SK-N-SH (cell line): ENCODE data around the gene NRF1. TPM values are rescaled to one million over a fixed set of nuclear protein-coding genes. Genes with fewer than 3 reads are reported as not detected.

Experiments used
- CTCF ChIA-PET: fragments of 300-600, 350-600 bp; formaldehyde crosslinking; extraction: SDS; loops from one replicate; lab custom pipeline; 2021; lab: Yijun Ruan, JAX
- POLR2A ChIA-PET: fragments of 350-600 bp; sonication (Branson Sonifier 250); formaldehyde crosslinking; extraction: SDS; loops from one replicate; lab custom pipeline; 2020; ENCODE audit warnings: antibody characterized with exemption, inconsistent platforms; lab: Yijun Ruan, JAX
- DNase-seq: peaks from one replicate; pipeline ENCODE4 v3.0.0; 2012
- H2AFZ ChIP-seq: fragments of 200-600 bp; sonication (generic); 2 replicates; pipeline ENCODE4 v1.8.1; 2016; ENCODE audit warnings: antibody characterized with exemption, mild to moderate bottlenecking, low read depth
- H3F3A ChIP-seq: fragments of 200-600 bp; sonication (generic); replicated peaks from 2 replicates; pipeline ENCODE3; 2016; ENCODE audit warnings: antibody characterized with exemption, mild to moderate bottlenecking; ENCODE audit not compliant: insufficient read depth
- H3K27ac ChIP-seq, 2 experiments: fragments of 200-500 bp in 1 of 2; fragments of 200-600 bp in 1 of 2; sonication (Bioruptor generic) in 1 of 2; sonication (generic), shearing (Covaris generic) in 1 of 2; 2 replicates each; pipeline versions ENCODE4 v1.5.1 to v1.6.1; 2014 to 2016; ENCODE audit warnings: low read depth in 2 of 2, inconsistent platforms in 1 of 2, low read length in 1 of 2, mild to moderate bottlenecking in 1 of 2, mixed read lengths in 1 of 2
- H3K27me3 ChIP-seq: fragments of 200-600 bp; sonication (generic), shearing (Covaris generic); 2 replicates; pipeline ENCODE4 v1.6.1; 2016; ENCODE audit warnings: mixed run types; ENCODE audit not compliant: insufficient read depth
- H3K36me3 ChIP-seq, 2 experiments: fragments of 200-500 bp in 1 of 2; fragments of 200-600 bp in 1 of 2; sonication (Bioruptor generic) in 1 of 2; sonication (generic) in 1 of 2; replicated peaks in 1 of 2; 2 replicates each; pipeline versions ENCODE3 to v1.5.1; 2014 to 2016; ENCODE audit warnings: low read length in 1 of 2, mild to moderate bottlenecking in 1 of 2; ENCODE audit not compliant: insufficient read depth in 2 of 2, control insufficient read depth in 1 of 2
- H3K4me1 ChIP-seq, 2 experiments: fragments of 200-500 bp in 1 of 2; fragments of 200-600 bp in 1 of 2; sonication (Bioruptor generic) in 1 of 2; sonication (generic), shearing (Covaris generic) in 1 of 2; 2 replicates each; pipeline versions ENCODE4 v1.5.1 to v1.6.1; 2014 to 2016; ENCODE audit warnings: low read depth in 1 of 2, low read length in 1 of 2, mixed run types in 1 of 2; ENCODE audit not compliant: insufficient read depth in 2 of 2, control insufficient read depth in 1 of 2
- H3K4me2 ChIP-seq: fragments of 200-600 bp; sonication (generic), shearing (Covaris generic); 2 replicates; pipeline ENCODE4 v1.6.1; 2017; ENCODE audit warnings: mixed run types
- H3K4me3 ChIP-seq, 2 experiments: fragments of 200-500 bp in 1 of 2; fragments of 200-600 bp in 1 of 2; sonication (Bioruptor generic) in 1 of 2; sonication (generic), shearing (Covaris generic) in 1 of 2; 2 replicates each; pipeline versions ENCODE4 v1.5.1 to v1.8.1; 2014 to 2016; ENCODE audit warnings: low read depth in 2 of 2, inconsistent platforms in 1 of 2, low read length in 1 of 2, mild to moderate bottlenecking in 1 of 2, mixed read lengths in 1 of 2, moderate library complexity in 1 of 2
- H3K79me2 ChIP-seq: fragments of 200-600 bp; sonication (generic); 2 replicates; pipeline ENCODE4 v1.8.1; 2017; ENCODE audit warnings: mild to moderate bottlenecking; ENCODE audit not compliant: insufficient read depth
- H3K9ac ChIP-seq: fragments of 200-600 bp; sonication (generic); 2 replicates; pipeline ENCODE4 v1.6.1; 2017; ENCODE audit warnings: mixed run types
- H3K9me2 ChIP-seq: fragments of 200-600 bp; sonication (generic); 2 replicates; pipeline ENCODE4 v1.6.1; 2017; ENCODE audit warnings: mixed run types
- H3K9me3 ChIP-seq: fragments of 200-600 bp; sonication (generic); 2 replicates; pipeline ENCODE4 v1.6.1; 2017; ENCODE audit warnings: mixed run types, mild to moderate bottlenecking, moderate library complexity
- H4K20me1 ChIP-seq: fragments of 200-600 bp; sonication (generic); 2 replicates; pipeline ENCODE4 v1.6.1; 2017; ENCODE audit warnings: mild to moderate bottlenecking, mixed run types; ENCODE audit not compliant: insufficient read depth
- CTCF ChIP-seq: fragments of 200-600 bp; sonication (generic); IDR thresholded peaks from 2 replicates; pipeline ENCODE4 v1.6.1; 2017; ENCODE audit warnings: antibody characterized with exemption, mild to moderate bottlenecking, moderate library complexity
- ELF1 ChIP-seq: IDR thresholded peaks from 2 replicates; pipeline ENCODE4 v1.4.0; 2012
- FOSL2 ChIP-seq: IDR thresholded peaks from 2 replicates; pipeline ENCODE4 v1.4.0; 2012; ENCODE audit warnings: low read depth, mild to moderate bottlenecking, moderate library complexity, borderline replicate concordance
- FOXM1 ChIP-seq: IDR thresholded peaks from 2 replicates; pipeline ENCODE4 v1.4.0; 2012; ENCODE audit warnings: low read depth, mild to moderate bottlenecking
- IRF3 ChIP-seq: fragments of 150-350 bp; IDR thresholded peaks from 2 replicates; pipeline ENCODE4 v1.6.1; 2016; ENCODE audit warnings: mild to moderate bottlenecking, low read depth, low read length
- MXI1 ChIP-seq: IDR thresholded peaks from 2 replicates; pipeline ENCODE4 v1.6.1; 2012; ENCODE audit warnings: mild to moderate bottlenecking, low read depth, low read length, improper control_type of control experiment
- NFIC ChIP-seq: IDR thresholded peaks from 2 replicates; pipeline ENCODE4 v1.4.0; 2012; ENCODE audit warnings: borderline replicate concordance
- NRF1 ChIP-seq: IDR thresholded peaks from 2 replicates; pipeline ENCODE4 v1.6.1; 2012; ENCODE audit warnings: low read depth, mild to moderate bottlenecking, low read length
- POLR2AphosphoS5 ChIP-seq: IDR thresholded peaks from 2 replicates; pipeline ENCODE4 v1.6.1; 2012; ENCODE audit warnings: low read depth, low read length
- RFX5 ChIP-seq: IDR thresholded peaks from 2 replicates; pipeline ENCODE4 v1.6.1; 2012; ENCODE audit warnings: mild to moderate bottlenecking, improper control_type of control experiment, low read length
- TAF1 ChIP-seq: IDR thresholded peaks from 2 replicates; pipeline ENCODE4 v1.6.1; 2012; ENCODE audit warnings: low read depth, mild to moderate bottlenecking, low read length, moderate library complexity, borderline replicate concordance
- TEAD4 ChIP-seq: IDR thresholded peaks from 2 replicates; pipeline ENCODE4 v1.4.0; 2012; ENCODE audit warnings: mild to moderate bottlenecking, borderline replicate concordance; ENCODE audit not compliant: insufficient read depth
- YY1 ChIP-seq: IDR thresholded peaks from 2 replicates; pipeline ENCODE4 v1.4.0; 2012; ENCODE audit warnings: low read depth, mild to moderate bottlenecking
- ZBTB33 ChIP-seq: IDR thresholded peaks from 2 replicates; pipeline ENCODE4 v1.4.0; 2012; ENCODE audit warnings: low read depth, borderline replicate concordance
- WGBS: methylation state at CpG from one replicate; pipeline ENCODE4 v1.1.6; 2017; ENCODE audit warnings: low lambda C conversion rate; 5-methylcytosine and 5-hydroxymethylcytosine counted together
- polyA plus RNA-seq, 3 experiments: library from polyadenylated mRNA; depleted of rRNA; stranded (reverse); fragments of >200 nt; gene quantifications; 2 replicates each; pipeline ENCODE4 v1.2.3, GENCODE V29; 2012

NRF1 gene
- polyA plus RNA-seq, 1 of the 3 experiments (the other 2 are of a cell fraction) = 10.9 TPM

- no peak for DNase-seq
- H4K20me1 ChIP-seq = no peaks in the 10 kb centered on the region
- H3K27me3 ChIP-seq = no peaks in the 10 kb centered on the region
- no peaks in the 10 kb centered on the region for H3K36me3 ChIP-seq
- TF ChIP-seq NFIC (no peak), ZBTB33 (no peak), FOXM1 (no peak)
- no peaks in the 10 kb centered on the region for H3K9me3 ChIP-seq
- POLR2A ChIA-PET = no interaction called here
- no peak overlapping the region for H3K4me3 ChIP-seq
- H3K9ac ChIP-seq = no peak overlapping the region
- H3K27ac ChIP-seq = no peak overlapping the region
- H3K4me1 ChIP-seq = no peaks in the 10 kb centered on the region; a peak in 1 of 4 replicates
- 95% methylated on average over 7 of the region's 7 CpGs for WGBS
- no peak overlapping the region for H2AFZ ChIP-seq
- H3F3A ChIP-seq = peaks cover 3% of the 10 kb centered on the region
- CTCF ChIA-PET = interaction anchor here (1.1 to 1.8 kb wide), 3 partner anchors 8 to 66 kb away, joined by 3 to 6 read pairs (median 4); no protein-coding TSS in a partner anchor
- H3K9me2 ChIP-seq = no peaks in the 10 kb centered on the region
- no peaks in the 10 kb centered on the region for H3K79me2 ChIP-seq
- no peak overlapping the region for H3K4me2 ChIP-seq
Observed at GRCh38 chr7:129764247-129765084, 152.9 kb downstream of the NRF1 start.

GRCh38 chr7:129765352-129765751, 153.8 kb downstream of the NRF1 start:
- no peaks in the 10 kb centered on the region for H3K9me3 ChIP-seq
- H3K4me3 ChIP-seq = no peak overlapping the region
- POLR2A ChIA-PET = no interaction called here
- no peaks in the 10 kb centered on the region for H3K36me3 ChIP-seq
- no peak for DNase-seq
- peaks cover 3% of the 10 kb centered on the region for H3F3A ChIP-seq
- CTCF ChIA-PET = interaction anchor here (1.0 to 1.8 kb wide), 4 partner anchors 9 to 65 kb away, joined by 3 to 6 read pairs (median 4); no protein-coding TSS in a partner anchor
- no peak overlapping the region for H3K9ac ChIP-seq
- no peaks in the 10 kb centered on the region for H3K27me3 ChIP-seq
- H3K79me2 ChIP-seq = no peaks in the 10 kb centered on the region
- no peak overlapping the region for H2AFZ ChIP-seq
- no peaks in the 10 kb centered on the region for H4K20me1 ChIP-seq
- no peak overlapping the region for H3K27ac ChIP-seq
- H3K4me2 ChIP-seq = no peak overlapping the region
- no peaks in the 10 kb centered on the region for H3K9me2 ChIP-seq
- no peaks in the 10 kb centered on the region; a peak in 1 of 4 replicates for H3K4me1 ChIP-seq
- WGBS = 85% methylated on average over 3 of the region's 3 CpGs
- no peak for TF ChIP-seq IRF3
- TF ChIP-seq RFX5 = no peak
- no peak for TF ChIP-seq NRF1
- TF ChIP-seq TEAD4 = no peak
- no peak for TF ChIP-seq MXI1
- TF ChIP-seq ZBTB33 = no peak
- TF ChIP-seq YY1 = no peak
- TF ChIP-seq ELF1 = no peak
- TF ChIP-seq POLR2AphosphoS5 = no peak
- TF ChIP-seq FOSL2 = no peak
- no peak for TF ChIP-seq CTCF
- no peak for TF ChIP-seq TAF1
- no peak for TF ChIP-seq FOXM1
